GM19351 (cell line): ENCODE measurements around the gene IKBKE.
"Not testable (repeated sequence)": the region's sequence is repeated elsewhere in the genome, so short reads cannot be mapped to it uniquely, and the experiment has no call there.

Source experiments
- ATAC-seq: cut with Tn5 transposase; IDR thresholded peaks from one replicate; pipeline ENCODE4 v1.9.1; 2021; ENCODE audit warnings: mild to moderate bottlenecking, moderate library complexity; ENCODE audit not compliant: unreplicated experiment

IKBKE gene

GRCh38 chr1:206472454-206472853 lies 2.2 kb downstream of the IKBKE start:
- ATAC-seq, result no peak

DNA sequence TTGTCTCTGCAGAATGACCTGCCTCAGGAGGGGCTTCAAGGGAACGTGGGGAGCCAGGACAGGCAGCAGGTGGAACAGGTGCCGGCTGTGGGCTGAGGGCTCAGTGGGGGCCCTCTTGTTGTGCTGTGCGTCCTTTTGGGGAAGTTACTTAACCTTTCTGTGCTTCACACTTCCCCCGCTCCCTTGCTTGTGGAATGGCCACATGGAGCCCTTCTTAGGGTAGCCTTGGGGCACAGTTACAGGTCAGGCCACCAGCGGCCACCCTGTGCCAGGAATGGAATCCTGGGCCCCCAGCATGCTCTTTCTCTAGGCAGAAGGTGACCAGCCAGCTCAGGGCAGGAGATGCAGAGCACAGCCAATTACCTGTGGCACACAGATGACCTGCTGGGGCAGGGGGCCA lies 2.6 kb downstream of the IKBKE start:
- no peak for ATAC-seq

GRCh38 chr1:206476058-206476457 lies 5.8 kb downstream of the IKBKE start:
- ATAC-seq, result no peak

- no peak for ATAC-seq
Observed at GRCh38 chr1:206476591-206476990, 6.3 kb downstream of the IKBKE start.

- ATAC-seq, result no peak
Observed at GRCh38 chr1:206477110-206477509, 6.8 kb downstream of the IKBKE start.

- no peak for ATAC-seq
Observed at GRCh38 chr1:206477581-206478380, 7.5 kb downstream of the IKBKE start.

GRCh38 chr1:206478746-206479145 lies 8.5 kb downstream of the IKBKE start:
- ATAC-seq, result no peak

GRCh38 chr1:206479183-206480125 lies 9.2 kb downstream of the IKBKE start:
- no peak for ATAC-seq

GRCh38 chr1:206480211-206480610 lies 9.9 kb downstream of the IKBKE start:
- no peak for ATAC-seq

- ATAC-seq, result no peak
Observed at GRCh38 chr1:206482611-206483010, 12.3 kb downstream of the IKBKE start.

DNA sequence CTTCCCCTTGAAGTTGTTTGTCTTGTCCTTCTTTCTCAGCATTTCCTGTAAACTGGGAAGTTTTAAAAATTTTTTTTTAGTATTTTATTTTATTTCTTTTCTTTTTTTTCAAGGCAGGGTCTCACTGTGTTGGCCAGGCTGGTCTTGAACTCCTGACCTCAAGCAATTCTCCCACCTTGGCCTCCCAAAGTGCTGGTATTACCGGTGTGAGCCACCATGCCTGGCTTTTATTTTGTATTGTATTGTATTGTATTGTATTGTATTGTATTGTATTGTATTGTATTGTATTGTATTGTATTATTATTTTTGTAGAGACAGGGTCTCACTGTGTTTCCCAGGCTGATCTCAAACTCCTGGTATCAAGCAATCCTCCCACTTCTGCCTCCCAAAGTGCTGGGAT lies 13.6 kb downstream of the IKBKE start:
- ATAC-seq, result not testable (repeated sequence)

DNA sequence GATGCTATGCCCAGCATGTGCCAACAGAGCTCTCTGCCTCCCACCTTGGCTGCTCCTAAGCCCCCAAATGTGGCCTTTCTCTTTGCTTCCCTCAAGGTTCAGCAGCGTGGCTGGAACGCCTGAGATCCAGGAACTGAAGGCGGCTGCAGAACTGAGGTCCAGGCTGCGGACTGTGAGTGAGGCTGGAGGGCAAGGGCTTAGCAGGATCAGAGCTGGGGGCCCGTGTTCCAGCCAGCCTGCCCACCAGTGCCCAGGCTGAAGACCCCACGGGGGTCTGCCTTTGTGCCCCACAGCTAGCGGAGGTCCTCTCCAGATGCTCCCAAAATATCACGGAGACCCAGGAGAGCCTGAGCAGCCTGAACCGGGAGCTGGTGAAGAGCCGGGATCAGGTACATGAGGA lies 14.6 kb downstream of the IKBKE start:
- no peak for ATAC-seq

- no peak for ATAC-seq
Observed at GRCh38 chr1:206486995-206487788, 16.9 kb downstream of the IKBKE start.

DNA sequence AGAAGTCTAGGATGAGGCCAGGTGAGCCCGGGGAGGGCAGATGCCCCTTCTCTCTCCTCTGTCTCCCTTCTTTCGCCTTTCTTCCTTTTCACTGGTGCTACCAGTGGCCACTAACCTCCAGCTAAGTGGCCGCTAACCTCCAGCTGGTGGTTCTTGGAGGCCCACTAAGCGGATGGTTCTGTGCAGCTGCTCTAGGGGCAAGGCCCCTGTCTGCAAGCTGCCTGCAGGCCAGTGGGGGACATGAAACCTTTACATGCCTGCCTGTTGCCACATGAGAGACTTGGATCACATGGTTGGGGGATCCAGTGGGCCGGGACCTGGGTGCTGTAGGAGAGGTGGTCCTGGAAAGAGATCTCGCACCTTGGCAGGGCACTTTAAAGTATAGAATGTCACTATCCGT lies 17.7 kb downstream of the IKBKE start:
- no peak for ATAC-seq

DNA sequence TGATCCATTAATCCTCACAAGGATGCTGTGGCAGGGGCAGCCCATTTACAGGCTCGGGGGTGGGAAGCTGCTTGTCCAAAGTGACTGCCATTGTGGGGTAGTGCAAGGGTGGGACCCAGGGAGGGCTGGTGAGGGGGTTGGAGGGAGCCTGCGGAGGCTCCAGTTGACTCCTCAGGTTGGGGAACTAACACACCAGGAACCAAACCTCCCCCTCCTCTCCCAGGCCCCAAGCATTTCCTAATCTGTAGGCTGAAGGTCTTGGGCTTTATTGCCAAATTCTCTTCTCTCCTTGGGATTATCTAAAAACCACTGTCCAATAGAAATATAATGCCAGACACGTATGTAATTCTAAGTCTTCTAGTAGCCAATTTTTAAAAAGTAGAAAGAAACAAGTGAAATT lies 18.2 kb downstream of the IKBKE start:
- ATAC-seq, result no peak

- ATAC-seq, result no peak
Observed at GRCh38 chr1:206489980-206490770, 19.9 kb downstream of the IKBKE start.

DNA sequence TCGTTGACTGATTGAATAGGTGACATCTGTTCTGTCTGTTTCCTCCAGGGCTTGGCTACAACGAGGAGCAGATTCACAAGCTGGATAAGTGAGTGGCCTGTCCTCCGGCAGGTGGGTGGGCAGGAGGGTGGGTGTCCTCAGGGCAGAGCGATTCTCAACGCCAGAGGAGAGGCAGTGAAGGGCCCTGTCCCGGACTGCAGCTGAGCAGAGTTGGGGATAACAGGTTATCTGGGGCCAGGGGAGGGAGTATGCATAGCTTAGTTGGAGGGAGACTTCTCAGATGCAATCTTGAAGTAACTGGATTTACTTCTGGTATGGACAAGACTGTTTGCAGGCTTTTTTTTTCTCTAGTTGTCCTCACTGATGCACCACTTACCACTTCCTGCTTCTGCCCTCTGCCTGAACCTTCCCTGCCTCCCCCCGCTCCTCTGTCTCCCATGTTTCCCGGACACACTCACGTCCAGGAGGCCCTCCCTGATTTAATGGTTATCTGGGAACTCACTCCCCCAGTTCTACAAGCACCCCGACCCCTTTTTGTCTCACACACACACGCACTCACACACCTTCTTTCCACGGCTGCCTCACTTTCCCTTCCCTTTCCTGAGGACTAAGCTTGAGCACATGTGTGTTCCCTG lies 20.6 kb downstream of the IKBKE start:
- no peak for ATAC-seq

DNA sequence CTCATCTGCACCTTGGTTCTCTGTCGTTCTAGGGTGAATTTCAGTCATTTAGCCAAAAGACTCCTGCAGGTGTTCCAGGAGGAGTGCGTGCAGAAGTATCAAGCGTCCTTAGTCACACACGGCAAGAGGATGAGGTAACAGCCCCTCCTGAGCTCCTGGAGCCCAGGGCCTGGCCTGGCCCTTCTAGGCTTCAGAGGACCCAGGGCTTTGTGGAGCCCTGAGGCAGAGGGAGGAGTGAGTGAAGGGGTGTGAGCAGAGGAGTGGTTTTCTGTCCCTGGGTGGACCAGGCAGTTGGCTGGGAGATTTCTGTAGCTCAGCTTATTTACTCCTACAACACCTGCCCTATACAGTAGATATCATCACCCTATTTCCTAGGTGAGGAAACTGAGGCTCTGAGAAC lies 21.3 kb downstream of the IKBKE start:
- no peak for ATAC-seq

GRCh38 chr1:206492589-206492988 lies 22.3 kb downstream of the IKBKE start:
- no peak for ATAC-seq

DNA sequence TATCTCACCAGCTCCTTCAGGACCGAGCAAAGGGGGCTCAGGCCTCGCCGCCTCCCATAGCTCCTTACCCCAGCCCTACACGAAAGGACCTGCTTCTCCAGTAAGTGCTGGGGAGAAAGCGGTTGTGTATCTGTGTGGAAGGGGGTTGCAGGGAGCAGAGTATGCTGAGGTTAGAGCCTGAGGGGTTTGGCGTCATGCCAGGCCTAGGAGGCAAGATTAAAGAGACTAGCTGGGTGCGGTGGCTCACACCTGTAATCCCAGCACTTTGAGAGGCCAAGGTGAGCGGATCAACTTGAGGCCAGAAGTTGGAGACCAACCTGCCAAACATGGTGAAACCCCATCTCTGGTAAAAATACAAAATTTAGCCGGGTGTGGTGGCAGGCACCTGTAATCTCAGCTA lies 23.0 kb downstream of the IKBKE start:
- ATAC-seq, result no peak
